Stimulated activated CD8-positive, alpha-beta memory T cell treated with anti-CD3 and anti-CD28 coated beads, Interleukin-15, amount 100 ng/mL, for 48 hours (primary cell): Measurements from ENCODE around the gene VAC14.

Experiments
- DNase-seq, 2 donors: peaks; one replicate each; pipeline ENCODE4 v3.0.0-alpha.2; 2020; ENCODE audit warnings: low read depth in 2 of 2

The VAC14 gene

DNA sequence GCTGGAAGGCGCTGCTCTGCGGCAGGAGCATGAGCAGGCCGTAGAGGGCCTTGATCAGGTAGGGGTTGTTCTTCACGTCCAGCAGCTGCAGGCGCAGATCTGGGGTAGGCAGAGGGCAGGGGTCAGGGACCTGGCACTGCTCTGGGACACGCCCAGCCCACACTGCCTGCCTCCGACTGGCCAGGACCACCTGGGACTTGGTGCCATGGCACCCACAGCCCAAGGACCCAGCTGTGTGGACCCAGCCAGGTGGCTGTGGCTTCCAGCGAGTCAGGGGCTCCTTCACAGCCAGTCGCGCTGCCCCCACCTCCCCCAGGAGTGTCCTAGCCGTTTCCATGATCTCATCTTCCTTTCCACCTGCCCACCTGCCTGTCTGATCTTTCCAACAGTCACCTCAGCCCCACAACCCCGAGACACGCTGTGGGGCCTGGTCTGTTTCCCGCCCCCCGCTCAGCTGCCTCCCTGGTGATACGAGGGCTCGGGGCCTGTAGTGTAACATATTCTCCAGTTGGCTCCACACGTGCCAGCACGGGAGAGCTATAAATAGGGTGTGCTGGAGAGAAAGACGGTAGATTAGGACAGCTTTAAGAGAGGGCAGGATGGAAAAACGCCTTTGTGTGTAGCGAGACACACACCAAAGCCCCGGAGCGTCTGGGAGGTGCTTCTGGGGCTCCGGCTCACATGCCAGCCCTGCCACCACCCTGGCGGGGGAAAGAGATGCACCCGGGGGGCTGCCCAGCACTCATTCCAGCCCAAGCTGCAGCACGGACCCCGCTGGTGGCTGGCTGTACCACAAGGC is 107.9 kb downstream of the VAC14 start:
- DNase-seq: no peak

DNA sequence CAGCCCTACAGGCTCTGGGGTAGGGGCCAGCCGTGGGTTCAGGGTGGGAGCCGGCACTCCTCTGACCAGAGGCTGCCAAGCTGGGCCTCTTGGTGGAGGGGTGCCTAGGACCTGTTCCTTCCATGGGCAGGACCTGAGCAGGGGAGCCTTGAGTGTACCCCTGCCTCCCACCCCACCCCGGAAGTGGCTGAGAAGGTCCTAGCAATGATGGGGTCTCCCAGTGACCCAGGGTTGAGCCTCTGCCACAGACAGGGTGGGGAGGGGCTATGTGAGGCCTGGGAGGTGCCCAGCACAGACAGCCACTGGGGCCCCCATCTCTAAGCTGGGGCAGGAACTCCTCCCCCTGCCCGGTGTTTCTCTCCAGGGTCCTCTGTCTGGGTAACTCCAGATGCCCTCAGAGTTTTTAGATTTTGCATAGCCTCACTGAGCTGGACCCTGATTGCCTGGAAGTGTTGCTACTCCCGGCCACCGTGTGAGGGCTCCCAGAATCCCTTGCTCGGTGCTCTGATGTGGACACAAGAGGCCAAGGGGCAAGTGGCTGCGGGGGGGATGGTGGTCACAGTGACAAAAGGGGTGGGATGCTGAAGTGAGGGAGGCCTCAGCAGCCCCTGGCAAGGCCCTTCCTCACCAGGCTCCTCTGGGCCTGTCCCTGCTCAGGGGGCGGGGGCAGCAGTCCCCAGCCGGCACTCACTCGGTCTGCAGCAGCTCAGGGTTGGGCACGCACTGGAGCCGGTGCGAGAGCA is 108.7 kb downstream of the VAC14 start:
- no peak for DNase-seq

DNA sequence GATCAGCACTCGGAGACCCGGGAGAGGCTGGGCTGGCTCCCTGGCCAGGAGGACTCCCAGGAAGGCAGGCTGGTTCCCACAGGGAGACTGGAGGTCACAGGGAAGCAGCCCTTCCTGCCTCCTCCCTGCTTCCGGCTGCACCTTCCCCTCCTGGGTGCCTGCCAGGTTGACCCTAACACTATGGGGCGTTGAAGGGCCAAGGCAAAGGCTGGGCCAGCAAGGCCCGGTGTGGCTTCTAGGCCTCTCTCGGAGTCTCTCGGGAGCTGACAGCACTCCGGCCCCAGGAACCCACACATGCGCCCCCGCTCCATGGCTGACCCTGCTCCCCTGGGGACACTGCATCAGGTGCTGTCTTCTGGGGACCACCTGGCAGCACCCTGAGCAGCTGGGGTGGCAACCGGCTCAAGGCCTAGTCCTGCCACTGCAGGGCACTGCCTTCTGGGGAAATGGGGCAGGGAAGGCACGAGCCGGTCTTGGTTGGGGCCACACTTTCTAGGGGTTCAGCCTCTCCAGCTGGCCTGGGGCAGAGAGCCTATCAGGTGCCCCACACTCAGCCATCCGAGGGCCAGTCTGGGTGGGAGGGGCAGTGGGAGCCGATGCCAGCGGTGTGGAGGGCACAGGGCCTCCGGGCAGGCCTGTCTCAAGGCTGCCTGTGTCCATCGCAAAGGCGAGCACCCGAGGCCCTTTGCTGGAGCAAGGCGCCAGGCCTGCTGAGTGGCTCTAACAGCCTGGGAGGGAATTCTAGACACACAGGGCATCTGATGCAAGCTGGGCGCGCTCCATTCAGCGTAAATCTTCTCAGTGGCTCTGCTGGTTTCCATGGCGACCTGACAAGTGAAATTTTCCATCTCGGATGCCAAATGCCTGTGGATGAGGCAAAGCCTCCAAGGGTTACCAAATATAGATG is 109.5 kb downstream of the VAC14 start:
- no peak for DNase-seq

DNA sequence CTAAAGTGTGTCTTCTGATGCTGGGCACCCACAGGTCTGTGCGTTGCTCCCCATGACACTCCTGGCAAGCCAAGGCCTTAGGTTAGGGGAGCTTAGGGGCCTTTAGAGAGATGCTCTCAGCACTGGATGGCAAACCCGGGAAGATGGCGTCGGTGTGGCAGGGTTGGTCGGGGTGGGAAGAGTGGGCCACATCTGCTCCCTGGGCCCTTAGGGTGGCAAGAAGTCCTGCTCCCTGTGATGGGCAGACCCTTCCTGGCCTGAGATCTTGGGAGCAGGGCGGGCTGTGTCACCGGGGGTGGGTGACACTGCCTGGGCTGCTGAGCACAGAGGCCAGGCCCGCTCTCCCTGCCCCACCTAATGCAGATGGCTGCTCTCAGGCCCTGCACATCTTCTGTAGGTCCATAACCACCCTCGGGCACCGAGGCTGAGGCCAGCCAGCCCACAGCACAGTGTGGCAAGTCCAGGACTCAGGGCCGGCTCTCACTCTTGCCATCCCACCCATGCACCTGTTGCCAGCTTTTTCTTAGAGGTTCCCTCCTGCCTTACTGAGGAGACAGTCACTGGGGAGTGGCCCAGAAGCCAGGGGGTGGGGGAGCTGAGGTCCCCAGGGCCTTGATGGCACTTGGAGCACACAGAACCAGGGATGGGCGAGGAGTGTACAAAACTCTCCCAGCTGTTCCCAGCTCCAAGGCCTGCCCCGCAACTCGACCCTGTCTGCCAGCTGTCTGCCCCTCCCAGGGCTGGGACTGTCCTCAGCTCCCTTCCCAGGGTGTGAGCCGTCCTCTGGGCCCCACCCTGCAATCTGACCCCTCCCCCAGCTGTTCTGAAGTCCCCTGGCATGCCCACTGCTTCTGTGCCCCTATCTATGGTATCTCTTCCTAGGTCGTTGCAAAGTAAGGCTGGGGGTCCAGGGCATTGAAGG is 110.7 kb downstream of the VAC14 start:
- DNase-seq: no peak

DNA sequence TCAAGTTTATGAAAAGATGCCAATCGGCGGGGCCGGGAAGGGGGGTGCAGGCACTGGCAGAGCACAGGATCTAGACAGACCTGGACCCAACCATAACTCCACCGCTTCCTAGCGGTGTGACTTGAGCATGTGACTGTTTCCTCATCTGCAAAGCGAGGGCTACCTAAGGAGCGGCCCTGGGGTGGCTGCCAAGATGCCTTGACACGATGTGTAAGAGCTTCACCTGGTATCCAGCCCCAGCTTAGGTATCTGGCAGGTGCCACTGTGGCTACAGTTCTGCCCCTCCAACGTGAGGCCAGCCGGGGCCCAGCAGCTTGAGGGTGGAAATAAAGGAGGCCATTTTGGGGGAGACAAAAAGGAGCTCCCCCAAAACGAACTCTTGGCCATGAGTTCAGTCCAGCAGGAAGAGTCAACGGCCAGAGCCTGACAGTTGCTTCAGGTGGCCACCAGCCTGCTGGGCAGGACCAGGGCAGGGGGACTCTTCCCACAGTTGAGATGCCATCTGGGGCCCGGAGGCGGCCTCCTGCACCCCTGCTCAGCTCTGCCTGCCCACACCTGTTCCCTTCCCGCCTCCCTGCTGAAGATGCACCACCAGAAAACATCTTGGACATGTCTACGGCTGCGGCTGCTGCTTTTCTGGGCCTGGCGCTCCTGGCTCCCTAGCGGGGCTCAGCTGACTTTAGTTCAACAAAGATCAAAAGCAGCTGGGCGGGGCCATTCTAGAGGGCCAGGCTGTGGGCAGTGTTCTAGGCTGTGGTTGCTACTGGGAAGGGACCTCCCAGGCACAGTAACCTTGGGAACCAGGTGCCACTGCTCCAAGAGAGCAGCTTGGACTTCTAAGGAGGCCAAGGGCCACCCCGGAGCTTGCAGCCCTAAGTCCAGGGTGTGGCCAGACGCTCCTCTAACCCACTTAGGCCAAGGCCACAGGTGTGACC is 111.7 kb downstream of the VAC14 start:
- DNase-seq: no peak

DNA sequence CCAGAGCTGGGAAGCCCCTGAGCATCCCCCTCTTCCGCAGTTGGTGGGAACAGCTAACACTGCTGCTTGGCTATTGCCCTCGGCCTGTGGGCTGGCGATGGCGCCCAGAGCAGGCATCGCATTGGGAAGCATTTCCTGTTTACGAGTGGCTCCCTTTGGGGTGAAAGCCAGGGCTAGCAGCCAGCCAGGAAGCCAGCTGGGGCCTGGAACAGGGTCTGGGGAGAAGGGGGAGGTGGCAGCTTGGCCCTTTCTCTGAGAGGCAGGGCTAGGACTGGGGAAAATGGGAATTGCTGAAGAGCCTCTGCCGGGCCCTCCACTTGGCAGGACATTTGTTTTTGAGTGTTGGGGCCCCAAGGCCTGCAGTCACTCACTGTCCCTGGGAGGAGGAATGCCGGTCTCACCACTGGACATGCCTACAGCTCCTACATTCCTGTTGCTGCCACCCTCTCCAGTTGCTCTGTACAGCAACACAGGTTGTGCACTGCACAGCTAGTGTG is 112.7 kb downstream of the VAC14 start:
- no peak for DNase-seq

DNA sequence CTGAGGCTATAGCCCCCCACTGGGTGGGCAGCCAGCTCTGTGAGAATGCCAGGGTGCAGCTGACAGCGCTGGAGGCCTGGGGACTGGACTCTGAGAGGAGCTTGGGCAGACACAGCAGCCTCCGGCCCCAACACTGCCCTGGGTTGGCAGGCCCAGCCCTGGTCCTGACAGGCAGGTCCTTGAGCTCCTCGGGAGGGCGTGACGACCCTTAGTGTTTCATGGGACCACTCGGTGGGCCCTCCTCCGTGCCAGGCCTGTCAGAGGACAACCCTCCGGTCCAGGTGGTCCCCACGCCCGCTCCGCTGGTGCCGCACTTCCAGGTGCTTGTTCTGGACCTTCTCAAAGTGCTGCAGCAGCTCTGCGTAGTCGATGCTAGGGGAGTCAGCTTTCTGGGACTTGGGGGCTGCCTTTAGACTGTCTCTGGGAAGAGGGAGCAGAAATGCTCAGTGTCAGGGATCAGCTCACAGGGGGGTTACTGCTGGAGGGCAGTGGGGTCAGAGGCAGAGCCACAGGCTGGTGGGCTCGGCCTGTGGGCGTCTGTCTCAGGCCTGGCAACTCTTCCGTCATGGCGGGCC is 113.2 kb downstream of the VAC14 start:
- no peak for DNase-seq

DNA sequence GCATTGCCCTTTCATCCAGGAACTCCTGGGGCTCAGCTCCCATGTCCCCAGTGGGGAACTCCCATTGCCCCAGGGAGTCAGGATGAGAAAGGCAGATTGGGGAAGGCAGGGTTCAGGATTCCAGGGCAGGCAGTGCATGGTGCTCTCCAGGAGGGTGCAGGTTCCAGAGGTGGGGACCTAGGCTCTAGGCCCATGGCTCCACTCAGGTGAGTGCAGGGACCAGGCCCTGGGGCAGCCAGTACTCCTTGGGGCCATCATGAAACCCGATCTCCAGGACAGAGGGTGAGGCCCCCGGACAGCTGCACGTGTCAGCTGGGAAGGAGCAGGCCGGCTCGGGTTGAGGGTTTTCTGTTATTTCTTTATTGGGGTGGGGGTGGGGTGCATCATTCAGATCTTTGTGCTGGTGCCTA is 113.9 kb downstream of the VAC14 start:
- no peak for DNase-seq

DNA sequence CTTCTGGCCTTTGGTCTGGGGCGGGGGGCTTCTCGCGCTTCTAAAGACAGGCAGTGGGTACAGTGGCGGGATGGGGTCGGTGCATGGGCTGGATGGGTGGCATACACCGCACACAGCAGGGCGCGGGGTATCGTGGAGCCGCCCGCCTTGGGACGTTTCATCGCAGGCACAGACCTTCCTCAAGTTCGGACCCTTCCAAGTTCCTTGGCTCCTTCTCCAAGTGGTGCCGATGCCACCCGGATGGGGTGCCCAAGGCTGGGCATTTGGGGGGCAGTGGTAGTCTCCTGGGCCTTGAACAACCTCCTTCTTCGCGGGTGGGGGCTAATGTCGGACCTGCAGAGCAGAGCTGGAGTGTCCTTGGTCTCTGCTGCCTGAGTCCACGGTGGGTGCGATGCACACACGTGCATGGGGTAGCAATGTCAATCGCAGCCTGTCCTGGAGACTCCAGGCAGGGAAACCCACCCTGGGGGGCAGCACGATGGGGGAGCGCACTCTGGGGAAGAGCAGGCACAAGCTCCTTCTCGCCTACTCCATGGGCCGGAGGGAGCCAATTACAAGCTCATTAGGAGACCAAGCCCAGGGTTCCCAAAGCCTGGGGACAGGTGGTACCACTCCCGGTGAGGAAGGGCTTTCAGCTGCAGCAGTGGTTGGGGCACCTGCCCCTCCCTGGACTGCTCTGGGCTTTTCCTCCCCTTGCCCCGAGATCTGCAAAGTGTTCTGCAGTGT is 114.4 kb downstream of the VAC14 start:
- no peak for DNase-seq

DNA sequence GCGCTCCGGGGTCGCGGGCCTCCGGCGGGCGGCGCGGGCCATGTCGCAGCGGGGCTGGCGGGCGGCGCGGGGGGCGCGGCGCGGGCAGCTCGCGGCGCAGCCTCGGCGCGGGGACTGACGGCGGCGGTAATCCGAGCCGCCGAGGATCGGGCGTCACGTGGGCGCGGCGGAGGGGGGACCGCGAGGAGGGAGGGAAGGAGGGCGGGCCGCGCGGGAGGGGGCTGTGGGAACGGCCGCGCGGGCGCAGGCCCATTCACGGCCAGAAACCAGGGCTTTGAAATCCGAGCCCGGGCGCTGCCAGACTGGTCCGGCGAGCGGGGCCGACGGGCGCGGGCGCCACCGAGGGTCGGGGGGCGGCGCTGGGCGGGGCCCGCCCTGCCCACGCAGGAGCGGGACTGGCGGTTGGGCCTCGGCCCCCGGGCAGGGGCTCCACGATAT is 115.0 kb downstream of the VAC14 start, which contains the start of gene MTSS2:
Gene MTSS2, minus strand, starts transcription at position 116 of the 438 bp plus-strand sequence. CDS start 262 bp downstream, outside the sequence.
- DNase-seq: no peak

DNA sequence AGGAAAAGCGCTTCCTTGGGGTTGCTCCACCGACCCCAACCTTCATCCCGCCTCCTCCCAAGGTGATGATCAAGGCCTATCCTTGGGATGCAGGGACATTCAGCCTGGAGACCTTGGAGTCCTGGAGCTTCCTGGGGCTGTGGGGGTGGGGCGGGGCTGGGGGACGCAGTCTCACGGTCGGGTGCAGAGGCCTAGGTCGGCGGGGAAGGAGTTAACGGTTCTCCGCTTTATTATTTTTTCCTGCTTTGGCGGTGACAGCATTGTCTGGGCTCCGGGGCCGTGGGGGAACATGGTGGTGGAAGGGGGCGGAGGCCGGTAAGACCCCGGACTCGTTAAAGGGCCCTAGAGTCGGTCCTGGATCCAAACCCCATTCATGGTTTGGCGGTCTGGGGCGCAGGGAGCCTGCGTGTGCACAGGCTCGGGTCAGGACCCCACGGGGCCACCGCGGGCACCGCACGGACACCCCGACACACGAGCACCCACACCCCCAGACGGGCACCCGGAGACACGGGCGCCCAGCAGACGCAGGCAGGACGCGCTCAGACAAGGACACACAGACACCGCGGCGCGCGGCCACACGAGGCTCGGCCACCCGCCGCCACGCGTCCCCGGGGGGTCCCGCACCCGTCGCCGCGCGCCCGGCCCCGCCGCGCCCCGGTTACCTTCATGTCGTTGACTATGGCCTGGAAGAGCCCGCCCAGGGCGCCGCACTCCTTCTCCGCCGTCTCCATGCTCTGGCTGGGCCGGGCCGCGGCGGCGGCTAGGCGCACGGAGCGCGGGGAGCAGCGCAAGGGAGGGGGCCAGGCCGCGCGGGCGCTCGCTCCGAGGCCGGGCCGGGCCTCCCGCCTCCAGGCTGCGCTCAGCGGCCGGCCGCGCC is 115.7 kb downstream of the VAC14 start:
- DNase-seq: no peak

DNA sequence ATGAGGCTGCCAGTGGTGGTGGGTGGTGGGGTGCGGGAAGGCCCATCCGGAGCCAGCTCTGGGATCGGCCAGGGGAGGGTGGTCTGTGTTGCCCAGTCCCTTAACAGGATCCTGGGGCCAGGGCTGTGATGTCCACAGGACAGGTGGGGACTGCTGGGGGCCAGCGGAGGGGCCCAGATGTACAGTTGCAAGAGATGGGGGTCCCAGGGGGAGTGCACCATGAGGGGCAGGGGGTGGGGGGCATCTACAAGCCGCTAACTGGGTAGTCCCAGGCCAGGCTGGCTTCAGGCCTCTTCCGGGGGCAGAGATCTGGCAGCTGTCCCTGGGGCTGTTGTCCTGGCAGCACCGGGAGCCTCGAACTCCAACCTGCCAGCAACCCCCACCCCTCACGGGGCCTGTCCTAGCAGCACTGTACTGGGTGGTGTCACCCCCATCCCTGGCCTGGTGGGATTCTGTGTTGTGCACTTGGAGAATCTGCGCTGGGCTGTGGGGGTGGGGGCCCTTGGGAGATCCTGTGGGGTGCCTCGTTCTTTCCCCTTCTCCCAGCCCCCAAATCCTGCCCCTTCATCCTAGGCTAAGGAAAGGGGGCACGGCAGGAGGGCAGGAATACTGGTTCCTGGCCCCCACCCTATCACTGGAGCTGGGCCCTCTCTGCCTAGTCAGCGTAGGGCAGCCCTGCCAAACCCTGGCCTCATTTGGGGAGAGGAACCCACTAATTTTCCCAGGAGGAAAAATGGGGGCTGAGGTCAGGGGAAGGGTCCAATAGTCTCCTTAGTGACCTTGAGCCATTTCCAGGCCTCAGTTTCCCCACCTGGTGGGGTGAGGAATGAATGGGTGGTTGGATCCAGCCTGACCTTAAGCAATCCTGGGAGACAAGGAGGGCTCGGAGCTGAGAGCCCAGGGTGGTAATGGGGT is 116.6 kb downstream of the VAC14 start:
- DNase-seq: no peak

DNA sequence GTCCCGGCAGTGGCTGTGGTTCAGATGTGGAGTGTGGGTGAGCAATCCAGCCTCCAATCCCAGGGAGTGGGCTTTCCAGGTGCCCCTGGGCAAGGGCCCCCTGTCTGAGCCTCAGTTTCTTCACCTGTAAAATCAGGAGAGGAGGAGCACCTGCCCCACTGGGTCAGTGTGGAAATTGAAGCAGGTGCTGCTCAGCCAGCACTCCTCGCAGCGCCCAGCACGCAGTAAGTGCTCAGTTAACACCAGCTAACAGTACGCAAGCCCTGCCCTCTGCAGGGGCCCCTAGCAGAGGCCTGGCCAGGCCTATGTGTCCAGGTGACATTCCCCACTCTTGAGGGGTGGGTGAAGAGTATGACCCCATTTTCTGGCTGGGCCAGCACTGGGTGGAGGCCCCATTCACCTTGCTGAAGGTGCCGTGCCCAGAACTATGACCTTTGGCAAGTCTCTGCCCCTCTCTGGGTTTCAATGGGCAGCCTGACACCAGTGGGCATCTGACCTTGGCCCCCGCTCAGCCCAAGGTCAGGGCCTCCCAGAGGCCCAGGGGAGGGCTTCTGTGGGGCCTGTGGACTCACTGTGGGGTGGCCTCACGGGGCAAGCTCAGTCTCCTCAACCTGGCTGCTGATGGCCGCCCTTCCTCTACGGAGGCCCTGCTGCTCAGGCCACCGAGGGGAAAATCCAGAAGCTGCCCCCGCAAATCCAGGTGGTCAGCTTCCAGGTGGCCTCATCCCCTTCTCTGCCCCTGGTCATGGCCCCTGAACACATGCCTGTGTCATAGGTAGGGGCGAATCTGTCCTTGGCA is 117.6 kb downstream of the VAC14 start:
- no peak for DNase-seq

DNA sequence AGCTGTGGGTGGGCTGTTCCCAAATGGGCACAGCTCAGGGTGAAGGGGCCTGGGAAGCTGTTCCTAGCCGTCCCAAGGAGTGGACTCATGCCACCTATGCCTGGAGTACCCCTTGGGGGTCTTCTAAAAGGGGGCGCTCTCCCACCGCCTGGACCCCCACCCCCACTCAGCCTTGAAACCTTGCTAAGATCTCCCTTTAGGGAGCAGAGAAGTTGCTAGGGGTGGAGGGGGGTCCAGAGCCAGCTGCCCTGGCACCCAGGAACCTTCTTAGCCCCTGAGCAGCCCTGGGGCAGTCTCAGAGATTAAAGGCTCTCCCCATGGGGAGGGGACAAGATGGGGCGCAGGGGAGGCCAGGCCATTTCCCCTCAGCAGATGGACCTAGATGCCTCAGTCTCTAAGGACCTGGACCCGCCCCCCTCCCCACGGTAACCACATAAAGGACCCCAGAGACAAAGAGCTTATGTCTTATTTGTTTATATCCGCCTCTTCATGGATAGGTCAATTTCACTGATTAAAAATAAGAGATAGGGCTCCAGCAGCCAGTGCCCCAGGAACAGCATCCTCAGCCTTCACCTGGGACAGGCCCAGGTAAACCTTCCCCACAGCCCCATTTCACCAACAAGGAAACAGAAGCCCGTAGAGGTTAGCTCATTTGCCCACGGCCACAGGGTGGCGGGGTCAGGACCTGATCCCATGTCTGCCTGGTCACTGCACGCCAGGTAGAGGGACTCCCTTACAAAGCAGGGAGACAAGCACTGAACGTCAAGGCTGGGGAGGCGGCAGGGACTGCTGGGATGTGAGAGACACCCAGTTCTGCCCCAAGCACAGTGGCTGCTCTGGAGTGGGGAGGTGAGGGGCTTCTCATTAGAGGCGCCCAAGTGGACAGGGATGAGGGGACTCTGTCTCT is 118.5 kb downstream of the VAC14 start:
- no peak for DNase-seq
